ENCODE data around the gene MTG1.
"Not testable (repeated sequence)": the region's sequence is repeated elsewhere in the genome, so short reads cannot be mapped to it uniquely, and the experiment has no call there.

The MTG1 gene

DNA sequence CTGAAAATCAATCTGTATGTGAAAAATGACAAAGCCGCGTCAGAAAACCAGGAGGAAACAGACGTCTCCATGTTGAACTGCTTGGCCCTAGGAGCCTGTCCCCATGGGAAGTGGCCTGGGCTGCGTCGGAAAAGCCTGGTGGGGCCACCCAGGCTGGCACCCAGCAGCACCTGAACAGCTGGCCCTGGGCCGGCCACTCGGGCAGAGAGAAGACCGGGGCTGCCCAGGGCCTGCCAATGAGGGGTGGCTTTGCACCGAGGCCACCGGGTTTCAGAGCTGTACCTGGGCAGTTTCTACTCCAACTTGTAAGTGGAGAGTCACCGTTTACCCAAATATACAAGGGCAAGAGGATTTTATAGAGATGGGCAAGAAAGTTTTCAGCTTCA is 35.0 kb upstream of the MTG1 start:
- no peak for DNase-seq (ENCODE audit: low spot score)

DNA sequence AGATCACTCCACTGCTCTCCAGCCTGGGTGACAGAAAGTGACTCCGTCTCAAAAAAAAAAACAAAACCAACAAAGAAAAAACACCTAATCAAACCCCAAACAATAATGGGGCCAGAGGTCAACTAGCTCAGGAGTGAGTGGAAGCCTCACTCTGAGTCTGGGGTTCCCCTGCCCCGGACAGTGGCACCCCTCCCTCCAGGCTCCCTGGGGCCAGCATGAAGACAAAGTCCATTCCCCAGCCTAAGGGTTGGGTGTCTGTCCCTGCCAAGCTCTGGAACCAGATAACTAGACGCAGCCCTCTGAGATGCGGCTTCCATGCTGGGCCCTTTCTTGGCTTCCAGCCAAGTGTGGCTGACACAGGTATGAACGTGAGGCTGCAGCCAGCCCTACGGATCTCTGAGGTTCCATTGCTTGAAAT is 34.4 kb upstream of the MTG1 start:
- DNase-seq (ENCODE audit: low spot score) = peak; percentile 59

DNA sequence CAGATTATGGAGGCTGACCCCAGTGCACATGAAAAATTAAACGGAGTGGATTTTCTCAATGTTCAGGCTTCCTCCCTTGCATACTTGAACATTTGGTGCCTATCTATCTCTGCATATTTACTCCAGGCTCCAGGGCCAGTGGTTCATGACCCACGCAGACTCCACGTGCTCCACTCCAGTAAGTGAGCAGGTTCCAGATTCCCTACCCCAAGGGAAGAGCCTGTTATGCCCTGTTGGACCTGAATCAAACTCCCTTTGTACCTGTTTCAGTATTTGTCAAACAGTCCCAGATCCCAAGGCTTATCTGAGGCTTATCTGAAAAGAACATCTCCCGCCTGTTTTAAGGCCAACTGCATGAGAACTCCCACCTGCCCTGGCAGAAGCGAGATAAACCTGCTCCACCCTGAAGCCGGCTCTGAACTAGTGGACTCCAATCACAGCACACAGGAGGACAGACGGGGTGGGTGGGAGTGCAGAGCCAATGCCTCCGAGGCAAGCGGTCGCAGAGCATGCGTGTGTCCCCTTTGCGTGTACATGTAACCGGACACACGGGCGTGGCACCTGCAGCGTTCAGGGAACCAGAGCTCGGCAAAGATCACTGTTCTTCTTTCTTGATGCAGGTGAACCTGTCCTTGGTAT is 33.9 kb upstream of the MTG1 start:
- DNase-seq (ENCODE audit: low spot score) = no peak

DNA sequence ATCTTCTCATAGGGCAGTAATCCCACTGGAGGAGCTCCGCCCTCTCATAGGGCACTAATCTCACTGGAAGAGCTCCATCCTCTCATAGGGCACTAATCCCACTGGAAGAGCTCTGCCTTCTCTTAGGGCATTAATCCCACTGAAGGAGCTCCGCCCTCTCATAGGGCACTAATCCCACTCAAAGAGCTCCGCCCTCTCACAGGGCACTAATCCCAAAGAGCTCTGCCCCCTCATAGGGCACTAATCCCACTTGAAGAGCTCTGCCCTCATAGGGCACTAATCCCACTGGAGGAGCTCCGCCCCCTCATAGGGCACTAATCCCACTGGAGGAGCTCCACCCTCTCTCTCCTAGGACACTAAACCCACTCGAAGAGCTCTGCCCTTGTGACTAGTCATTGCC is 32.7 kb upstream of the MTG1 start:
- DNase-seq (ENCODE audit: low spot score) = no peak

DNA sequence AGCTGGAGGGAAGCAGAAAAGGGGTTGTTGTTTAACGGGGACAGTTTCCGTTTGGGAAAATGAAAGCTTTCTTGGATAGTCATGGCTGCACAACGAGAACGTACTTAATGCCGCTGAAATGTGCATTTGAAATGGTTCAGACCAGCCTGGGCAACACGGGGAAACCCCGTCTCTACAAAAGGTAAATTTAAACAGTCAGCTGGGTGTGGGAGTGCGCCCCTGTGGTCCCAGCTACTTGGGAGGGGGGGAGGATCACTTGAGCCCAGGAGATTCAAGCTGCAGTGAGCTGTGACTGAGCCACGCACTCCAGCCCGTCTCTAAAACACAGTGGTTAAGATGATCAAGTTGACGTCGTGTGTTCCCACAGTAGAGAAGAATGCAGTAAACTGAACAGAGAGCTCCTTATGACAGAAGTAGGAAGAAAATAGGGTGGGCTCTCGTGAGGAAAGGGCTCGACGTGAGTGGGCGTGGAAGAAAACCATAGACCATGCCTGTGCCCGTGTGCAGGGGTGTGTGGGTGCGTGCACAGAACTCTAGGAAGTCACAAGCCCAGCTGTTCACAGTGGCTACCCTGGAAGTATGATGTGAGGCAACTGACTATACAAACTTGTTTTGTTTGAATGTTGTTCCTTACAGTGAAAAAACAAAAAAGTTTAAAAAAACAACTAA is 32.0 kb upstream of the MTG1 start:
- no peak for DNase-seq (ENCODE audit: low spot score)

DNA sequence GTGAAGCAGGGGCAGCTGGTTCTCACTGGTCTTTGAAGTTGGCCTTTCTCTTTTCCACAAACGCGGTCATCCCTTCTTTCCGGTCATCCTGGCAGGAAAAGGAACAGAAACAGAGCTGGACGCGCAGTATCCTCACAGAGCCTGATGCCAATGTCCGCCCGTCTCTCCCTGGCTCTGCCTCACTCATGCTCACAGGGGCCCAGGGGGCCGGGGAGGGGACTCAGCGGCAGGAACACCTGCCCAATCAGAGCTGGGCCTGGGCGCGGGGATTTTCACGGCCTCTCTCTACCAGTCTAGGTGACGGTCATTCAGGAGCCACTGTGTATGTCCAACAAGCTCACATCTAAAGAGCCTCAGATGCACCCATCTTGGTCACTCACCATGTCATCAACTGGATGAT is 31.1 kb upstream of the MTG1 start:
- DNase-seq (ENCODE audit: low spot score) = no peak

DNA sequence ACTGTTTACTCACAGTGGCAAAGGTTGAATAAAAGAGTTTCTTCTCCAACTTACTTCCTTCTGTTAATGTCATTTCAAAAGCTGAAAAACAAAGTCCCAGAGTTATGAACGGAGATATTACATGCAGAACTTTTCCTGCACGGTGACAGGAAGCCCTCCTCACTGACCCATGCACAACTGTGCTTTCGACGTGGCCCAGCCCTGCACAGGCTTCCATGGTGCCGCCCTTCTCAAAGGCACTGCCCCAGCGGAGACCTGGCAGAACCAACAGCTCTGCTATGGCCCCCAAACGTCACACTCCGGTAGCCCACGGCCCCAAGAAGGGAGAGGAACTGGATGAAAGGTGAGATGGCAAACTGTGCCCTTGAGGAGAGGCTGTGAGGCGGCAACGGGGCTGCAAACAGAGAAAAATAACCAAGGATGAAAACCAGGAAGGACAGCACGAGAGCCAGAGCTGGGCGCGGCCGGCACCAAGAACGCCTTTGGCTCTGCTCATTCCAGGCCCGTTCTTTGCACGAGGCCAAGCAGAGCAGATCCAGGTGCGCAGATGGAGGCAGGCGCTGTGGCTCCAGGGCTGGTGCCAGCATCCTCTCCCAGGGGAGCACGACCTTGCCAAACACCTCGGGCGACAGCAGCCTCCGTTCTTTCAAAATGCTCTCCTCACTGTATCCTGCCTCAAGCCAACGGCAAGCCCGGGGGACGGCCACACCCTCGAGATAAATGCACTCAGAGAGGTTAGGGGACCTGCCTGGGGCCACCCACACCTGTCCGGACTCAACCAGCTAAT is 29.1 kb upstream of the MTG1 start:
- DNase-seq (ENCODE audit: low spot score) = peak; percentile 61

DNA sequence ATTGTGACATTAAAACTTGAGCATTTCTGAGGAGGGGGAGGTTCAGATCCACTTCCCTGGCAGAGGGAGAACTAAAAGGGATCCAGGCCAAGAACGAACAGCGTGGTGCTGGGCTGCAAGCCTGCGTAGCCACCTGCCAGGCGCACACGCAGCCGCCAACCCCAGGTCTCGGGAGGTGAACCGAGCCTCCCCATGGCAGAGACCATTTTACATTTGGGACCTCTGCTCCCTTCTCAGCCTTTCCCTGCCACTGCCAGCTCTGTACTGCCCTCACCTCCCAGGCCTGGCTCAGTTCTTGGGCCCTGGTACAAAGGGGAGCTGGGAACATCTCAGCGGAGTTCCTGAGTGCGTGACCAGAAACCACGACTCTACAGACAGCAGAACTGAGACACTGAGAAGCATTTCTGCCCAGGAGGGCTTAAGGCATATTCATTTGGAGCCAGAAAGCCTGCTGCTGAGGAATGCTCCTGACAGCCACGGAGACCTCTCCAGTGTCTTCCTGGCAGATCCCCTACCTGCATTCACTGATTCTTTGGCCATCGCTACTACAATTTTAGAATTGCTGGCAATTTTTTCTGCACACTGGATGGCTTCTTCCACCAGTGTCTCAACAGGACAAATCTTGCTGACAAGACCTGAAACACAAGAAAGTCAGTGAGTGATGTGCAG is 28.4 kb upstream of the MTG1 start:
- peak; percentile 55 for DNase-seq (ENCODE audit: low spot score)

DNA sequence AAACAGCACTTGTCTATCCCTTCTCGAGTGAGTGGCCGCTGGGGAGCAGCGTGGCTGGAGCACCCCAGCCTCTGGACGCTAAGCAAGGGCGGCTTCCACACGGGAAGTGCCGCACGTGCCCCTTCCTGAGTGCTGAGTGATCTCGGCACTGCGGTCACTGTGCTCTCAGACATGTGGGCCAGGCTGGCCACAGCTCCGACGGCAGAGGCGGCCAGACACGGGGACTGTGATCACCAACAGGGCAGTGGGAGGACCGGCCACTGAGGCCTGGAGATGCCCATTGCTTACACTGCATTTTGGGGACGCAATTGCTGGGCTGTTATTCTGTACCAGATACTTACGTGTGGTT is 27.9 kb upstream of the MTG1 start:
- DNase-seq (ENCODE audit: low spot score) = no peak

DNA sequence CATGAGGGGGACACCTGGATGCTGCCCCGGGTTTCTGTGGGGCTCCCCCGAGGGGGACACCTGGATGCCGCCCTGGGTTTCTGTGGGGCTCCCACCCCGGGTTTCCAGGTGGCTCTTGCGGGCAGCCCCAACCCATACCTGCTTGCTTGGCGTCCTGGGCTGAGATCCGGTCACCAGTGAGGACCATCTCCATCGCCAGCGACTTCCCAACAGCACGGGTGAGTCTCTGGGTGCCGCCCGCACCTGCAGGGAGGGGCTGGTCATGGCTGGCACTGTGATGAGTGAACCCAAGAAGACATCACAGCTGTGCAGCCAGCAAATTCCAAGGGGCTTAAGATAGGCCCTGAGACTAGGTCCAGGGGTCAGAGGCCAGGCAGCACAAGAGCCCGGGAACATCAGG is 27.2 kb upstream of the MTG1 start:
- no peak for DNase-seq (ENCODE audit: low spot score)

DNA sequence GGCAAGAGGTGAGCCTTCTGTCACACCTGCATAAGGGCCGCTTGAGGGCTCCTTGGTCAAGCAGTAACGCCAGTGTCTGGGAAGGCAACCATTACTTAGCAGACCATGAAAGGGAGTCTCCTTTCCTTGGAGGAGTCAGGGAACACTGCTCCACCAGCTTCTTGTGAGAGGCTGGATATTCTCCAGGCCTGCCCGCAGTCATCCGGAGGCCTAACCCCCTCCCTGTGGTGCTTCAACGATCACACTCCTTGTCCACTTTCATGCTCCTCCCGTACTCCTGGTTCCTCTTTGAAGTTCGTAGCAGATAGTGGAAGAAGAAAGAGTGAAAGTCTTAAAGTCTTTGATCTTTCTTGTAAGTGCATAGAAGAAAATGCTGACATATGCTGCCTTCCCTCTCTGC is 26.5 kb upstream of the MTG1 start:
- DNase-seq (ENCODE audit: low spot score) = not testable (repeated sequence)

DNA sequence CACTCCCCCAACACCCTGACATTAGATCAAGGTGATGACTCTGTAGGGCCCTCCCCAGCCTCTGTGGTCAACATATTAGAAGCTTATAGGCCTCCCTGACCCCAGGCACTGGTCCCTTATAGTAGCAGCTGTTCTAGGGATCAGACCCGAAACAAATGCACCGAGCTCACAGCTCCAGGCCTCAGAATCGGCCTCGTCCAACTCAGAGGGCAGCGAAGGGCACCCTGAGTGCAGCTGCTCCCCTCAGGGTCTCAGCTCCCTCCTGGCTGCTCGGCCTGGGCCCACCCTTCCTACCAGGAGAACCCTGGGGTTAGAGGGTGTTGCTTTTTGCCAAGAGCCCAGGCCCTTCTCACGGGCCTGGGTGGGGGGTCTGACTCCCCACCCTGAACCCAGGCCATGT is 25.8 kb upstream of the MTG1 start:
- no peak for DNase-seq (ENCODE audit: low spot score)

DNA sequence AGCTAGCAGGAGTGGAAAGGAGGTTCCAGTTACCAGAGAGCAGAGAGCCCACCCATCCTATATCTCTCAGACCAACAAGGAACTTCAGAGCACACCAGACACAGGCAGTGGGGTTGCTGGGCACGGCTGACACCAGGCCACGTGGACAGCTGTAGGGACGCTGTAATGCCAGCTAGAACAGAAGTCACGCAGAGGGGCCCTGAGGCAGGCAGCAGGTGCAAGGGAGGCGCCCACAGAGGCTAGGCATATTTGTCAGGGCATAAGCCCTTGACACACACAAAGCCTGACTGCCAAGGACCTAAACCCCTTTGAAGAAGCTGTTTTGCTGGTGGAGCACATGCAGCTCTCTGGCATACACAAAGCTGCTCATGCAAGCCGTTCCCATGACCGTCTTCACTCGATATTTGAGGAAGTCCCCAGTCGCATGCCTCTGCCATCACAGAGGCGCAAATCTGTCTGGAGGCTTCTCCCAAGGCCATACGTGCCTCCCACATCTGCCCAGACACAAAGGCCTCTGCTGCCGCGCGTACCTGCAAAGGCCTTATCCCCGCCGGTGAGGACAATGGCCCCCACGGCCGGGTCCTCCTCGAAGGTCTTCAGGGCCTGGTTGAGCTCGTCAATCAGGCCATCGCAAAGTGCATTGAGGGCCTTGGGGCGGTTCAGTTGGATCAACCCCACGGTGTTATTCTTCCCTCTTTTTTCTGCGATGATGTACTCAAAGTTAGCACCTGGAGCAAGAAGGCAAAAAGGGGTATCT is 23.7 kb upstream of the MTG1 start:
- DNase-seq (ENCODE audit: low spot score) = no peak

DNA sequence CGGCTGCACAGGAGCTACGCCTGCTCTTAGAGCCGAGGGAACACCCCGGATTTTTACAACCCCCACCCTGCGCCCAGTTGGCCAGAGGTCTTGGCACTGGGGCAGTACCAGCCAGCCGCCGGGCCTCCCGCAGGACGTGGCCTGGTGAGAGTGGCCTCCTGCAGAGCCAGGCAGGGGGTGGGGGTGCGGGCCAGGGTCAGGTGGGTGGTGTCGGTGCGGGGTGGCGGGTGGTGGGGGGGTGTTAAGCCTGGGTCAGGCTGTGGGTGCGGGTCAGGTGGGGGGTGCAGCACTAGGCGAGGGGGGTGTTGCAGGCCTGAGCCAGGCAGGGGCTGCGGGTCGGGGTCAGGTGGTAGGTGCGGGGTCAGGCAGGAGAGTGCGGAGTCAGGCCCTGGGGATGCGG is 21.4 kb upstream of the MTG1 start:
- no peak for DNase-seq (ENCODE audit: low spot score)

DNA sequence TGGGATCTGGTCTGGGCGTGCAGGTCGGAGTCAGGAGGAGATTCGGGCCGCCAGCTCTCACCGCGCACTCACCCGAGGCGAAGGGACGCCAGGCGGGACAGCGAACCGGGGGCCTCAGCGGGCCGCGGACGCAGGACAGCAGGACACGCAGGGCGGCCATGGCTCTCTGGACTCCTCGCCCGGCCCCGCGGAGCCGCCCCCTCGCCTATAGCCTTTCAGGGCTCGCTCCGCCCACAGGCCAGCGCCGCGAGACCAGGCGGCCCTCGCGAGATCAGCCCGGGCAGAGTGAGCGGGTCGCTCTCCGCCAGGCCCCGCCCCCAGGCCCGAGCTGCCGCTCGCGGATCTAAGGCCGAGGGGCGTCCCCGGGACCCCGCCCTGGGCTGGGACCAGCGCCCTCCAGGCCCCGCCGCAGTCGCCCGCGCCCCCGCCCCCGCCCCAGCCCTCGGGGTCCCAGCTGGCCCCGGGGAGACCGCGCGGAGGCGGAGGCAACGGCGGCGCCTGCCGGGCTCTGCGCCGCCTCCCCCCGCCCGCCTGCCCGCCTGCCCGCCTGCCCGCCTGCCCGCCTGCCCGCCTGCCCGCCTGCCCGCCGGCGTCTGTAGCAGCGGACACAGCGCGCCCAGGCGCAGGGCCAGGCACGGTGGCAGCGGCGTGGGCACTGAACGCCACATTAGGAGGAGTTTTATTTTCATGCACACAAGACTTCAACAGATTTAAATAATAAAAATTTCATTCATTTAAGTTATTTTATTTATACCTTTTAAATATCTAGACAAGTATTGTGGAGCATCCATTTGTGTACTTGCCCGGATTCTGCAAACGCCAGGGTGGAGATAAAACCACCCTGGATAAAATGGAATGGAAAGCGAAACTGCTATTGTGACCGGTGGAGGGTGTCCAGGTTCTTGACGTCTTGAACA is 20.5 kb upstream of the MTG1 start, which contains the start of gene ECHS1:
Gene ECHS1 (minus strand): TSS at position 181 of the 917 bp plus-strand sequence. CDS start 21 bp downstream, at position 160.
- DNase-seq (ENCODE audit: low spot score) = peak; percentile 91

DNA sequence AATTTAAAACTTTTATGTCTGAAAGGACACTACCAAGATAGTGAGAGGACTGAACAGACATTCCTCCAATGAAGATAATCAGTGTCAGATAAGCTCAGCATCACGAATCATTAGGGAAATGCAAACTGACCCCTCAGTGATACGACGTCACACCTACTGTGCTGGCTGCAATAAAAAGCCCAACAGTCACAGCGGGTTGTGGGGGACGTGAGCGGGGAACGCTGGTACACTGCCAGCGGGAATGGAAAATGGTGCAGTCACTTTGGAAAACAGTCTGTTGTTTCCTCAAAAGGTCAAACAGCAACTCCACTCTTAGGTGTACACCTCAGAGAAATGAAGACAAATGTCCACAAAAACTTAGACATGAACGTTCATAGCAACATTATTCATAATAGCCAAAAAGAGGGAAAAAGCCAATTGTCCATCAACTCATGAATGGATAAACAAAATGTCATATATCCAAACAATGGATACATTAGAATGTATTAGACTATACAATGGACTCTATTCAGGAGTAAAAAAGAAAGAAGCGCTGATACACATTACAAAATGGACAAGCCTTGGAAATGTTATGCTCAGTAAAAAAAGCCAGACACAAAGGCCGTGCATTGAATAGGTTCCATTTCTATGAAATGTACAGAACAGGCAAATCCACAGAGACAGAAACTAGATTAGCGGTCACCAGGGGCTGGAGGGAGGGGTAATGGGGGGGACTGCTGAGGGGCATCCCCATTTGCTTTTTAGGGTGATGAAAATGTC is 18.4 kb upstream of the MTG1 start:
- DNase-seq (ENCODE audit: low spot score) = no peak

DNA sequence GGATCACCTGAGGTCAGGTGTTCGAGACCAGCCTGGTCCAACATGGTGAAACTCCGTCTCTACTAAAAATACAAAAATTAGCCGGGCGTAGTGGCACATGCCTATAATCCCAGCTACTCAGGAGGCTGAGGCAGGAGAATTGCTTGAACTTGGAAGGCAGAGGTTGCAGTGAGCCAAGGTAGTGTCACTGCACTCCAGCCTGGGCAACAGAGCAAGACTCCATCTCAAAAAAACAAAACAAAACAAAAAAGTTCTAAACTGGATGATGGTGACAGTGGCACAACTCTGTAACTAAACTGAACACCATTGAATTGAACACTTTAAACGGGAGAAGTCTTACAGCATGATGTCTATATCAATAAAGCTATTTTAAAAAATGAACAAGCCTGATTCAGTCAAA is 17.8 kb upstream of the MTG1 start:
- DNase-seq (ENCODE audit: low spot score) = not testable (repeated sequence)

DNA sequence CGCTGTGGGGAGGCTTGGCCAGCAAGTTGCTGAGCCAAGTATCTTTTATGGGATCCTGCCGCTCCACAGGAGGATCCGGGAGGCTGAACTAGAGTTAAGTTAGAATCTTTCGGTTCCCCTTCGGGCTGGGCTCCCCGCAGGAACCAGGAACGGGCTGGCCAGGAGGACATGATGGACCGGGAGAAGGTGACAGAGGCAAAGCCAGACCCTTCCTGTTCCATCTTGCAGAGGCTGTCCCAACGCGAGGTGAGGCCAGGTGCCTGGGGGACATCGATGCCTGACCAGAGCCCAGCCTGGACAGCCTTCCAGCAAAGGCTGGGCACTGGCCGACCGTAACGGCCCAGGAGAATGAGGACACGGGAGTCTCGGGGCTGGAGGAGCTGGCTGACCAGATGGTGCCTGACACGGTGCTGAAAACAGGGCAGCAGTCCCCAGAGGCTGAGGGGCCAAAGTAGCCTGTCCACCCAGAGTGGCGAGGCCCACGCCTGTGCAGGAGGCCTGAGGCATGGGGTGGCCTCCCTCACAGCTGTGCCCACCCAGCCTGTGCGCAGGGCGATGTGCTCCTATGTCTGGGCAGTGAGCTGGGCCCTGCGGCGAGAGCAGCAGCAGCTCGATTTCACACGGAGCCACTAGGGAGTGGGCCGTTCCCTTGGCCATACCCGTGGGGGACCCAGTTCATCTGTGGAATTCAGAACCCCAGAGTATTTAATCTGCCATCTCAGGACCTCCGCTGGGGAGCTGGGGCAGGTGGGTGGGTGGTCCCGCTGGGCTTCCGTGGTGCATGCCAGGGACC is 16.7 kb upstream of the MTG1 start:
- DNase-seq (ENCODE audit: low spot score) = no peak

DNA sequence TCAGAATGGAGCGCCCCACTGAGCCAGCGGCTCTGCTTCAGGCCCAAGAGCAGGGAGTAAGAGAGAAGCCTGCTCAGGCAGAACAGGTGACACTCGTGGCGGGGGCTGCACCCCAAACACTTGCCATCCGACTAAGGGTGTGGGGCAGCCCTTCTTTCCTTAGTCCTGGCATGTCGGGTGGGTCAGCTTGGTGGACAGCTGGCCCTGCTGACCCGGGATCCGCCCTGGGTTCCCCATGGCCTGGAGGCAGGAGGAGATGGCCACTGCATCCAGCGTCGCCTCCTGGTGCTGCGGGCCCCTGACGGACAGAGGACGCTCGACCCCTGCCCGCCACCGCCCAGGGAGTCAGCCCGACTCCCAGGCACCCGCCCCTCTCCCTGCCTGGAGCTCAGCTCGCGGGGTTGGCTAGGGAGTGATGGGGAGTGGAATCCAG is 16.1 kb upstream of the MTG1 start:
- no peak for DNase-seq (ENCODE audit: low spot score)
